GM04503 (cell line): ENCODE measurements around the gene CXADR.

Experiments
- DNase-seq: peaks from one replicate; pipeline ENCODE4 v3.0.0-alpha.2; 2012; ENCODE audit warnings: low read depth

Gene CXADR

GRCh38 chr21:17542371-17543011, 29.6 kb downstream of the CXADR start:
- no peak for DNase-seq

- DNase-seq = no peak
Measured at GRCh38 chr21:17545007-17545406, 32.2 kb downstream of the CXADR start.

DNA sequence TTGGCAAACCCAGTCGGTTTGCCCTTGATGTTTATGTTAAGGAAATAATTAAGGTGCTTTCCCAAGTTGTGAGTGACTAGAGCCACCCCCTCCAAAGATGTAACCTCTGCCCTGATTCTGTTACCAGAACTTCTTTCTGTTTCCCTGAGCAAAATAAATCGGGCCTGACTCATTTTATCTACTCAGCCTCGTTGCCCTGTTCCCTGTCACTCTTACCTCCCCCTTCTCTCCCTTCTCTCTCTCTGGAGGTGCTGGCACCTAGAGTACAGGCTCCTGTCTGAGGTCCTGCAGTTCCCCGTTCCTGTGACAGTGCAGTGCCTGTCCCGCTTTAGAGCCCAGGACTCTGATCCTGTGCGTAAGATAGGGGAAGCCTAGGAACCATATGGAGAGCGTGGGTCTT, 35.4 kb downstream of the CXADR start:
- DNase-seq = no peak

DNA sequence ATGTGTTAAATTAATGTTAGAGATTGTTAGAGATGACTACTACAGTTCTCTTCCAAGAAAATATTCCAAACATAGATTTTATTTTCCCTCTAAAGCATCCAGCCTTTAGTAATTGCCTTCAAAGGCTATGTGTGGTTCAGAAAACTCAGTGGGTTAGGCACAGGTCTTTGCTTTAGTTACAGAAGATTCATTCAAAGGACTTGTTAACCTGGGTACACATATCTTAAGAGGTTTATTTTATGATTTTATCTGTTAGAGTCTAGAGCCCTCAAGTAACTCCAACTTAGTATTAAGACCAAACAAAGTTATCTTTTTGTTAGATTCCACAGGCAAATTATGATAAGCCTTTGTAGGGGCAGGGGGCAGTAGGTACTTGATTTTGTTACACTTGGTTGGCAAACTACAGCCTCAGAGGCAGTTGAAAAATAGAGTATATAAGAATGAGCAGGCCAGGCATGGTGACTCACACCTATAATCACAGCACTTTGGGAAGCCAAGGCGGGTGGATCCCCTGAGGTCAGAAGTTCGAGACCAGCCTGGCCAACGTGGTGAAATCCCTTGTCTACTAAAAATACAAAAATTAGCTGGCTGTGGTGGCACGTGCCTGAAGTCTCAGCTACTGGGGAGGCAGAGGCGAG, 37.9 kb downstream of the CXADR start:
- no peak for DNase-seq

DNA sequence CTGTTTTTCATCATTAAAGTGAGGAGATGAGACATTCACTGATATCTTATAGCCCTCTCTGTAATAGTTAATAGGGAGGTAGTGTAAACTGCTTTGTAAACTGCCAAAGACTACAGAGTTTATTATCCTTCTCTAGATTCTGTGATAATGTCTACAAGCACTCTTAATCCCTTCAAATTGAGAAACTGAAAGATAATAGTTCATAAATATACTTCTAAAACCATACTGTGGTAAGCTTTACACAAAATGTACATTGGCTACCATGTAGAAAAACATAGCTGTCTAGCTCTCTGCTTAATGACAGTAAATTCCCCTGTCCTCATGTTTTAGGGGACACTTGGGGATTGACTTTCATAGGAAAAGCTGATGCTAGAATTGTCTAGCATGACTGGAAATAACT, 39.6 kb downstream of the CXADR start:
- DNase-seq = no peak

DNA sequence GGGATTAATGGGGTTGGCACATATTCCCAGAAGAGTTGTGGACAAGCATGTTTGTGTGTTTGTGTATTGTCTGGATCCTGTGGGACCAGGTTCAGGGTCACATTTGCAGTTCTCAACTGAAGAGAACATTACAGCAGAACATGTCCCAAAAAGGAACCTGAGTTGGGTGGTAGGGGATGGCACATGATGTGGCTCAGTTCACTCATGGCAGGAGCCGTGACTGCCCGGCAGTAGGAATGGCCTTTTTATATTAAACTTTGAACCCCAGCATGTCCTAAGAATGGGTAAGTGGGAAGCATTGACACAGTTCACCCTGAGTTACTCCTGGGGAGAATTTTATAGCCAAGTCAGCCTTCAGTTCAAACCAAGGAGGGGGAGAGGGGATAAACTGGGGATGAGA, 41.3 kb downstream of the CXADR start:
- DNase-seq = no peak

- no peak for DNase-seq
Measured at GRCh38 chr21:17554679-17555465, 42.0 kb downstream of the CXADR start.

GRCh38 chr21:17560377-17561025, 47.7 kb downstream of the CXADR start:
- no peak for DNase-seq

DNA sequence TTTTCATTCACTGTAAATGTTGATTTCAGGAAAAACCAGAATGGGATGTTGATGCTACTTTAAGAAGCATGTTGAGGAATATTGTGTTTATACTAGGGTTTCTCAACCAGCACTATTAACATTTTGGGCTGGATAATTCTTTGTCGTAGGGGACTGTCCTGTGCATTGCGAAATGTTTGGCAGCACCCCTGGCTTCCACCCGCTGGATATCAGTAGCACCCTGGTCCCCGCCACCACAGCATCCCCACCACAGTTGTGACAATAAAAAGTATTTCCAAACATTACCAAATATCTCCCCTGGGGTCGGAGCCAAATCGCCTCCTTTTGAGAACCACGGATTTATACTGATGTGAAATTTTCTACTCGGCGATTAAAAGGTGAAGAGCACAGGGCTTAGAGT, 57.9 kb downstream of the CXADR start:
- DNase-seq = no peak

DNA sequence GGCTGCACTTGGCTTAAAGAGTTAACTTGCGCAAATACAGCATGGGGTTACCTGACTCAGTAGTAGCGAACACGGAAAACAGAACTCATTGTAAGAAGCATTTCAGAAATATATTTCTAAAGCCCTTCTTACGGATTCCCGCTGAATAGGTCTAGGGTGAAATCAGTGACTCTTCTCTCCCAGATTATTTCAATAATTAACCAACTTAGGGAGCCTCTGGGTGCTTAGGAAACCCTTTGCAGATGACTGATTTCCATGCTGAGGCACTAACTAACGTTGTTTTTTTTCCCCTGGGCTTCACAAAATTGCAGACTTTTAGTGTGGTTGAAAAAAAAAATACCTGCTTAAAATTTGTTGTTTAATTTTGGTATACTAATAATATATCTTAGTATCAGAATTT, 59.6 kb downstream of the CXADR start:
- no peak for DNase-seq

GRCh38 chr21:17575076-17575475, 62.2 kb downstream of the CXADR start:
- DNase-seq = no peak

DNA sequence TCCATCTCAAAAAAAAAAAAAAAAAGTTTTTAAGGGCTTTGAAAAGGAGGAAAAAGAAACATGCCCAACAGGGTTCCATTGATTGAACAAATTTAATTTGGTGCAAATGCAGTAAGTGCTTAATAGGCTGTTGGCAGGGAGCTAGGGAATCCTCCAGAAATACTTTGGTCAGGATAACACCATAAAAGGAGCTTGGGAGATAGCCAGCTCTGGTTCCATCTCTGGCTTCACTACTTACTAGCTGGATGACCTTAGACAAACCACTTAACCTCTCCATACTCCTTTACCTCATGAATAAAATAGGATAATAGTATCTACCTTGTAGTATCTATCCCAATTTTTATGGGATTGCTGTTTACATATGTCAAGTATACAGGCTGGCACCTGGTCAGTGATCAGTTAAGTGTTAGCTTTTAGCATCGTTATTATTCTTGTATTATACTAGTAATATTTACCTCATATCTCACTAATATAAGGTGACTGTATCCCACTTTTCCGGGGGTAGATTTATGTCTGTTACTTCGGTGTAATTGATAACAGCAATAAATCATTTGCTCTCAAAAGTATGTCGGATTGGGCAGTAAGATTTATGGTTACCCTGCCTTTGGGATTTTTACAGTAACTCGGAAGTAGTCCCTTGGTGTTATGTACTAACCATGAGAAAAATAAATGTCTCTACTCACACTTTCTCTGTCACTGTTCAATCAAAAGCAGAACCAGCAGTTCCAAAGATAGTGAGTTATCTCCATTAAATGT, 63.4 kb downstream of the CXADR start:
- DNase-seq = no peak

GRCh38 chr21:17577701-17578100, 64.9 kb downstream of the CXADR start:
- no peak for DNase-seq

DNA sequence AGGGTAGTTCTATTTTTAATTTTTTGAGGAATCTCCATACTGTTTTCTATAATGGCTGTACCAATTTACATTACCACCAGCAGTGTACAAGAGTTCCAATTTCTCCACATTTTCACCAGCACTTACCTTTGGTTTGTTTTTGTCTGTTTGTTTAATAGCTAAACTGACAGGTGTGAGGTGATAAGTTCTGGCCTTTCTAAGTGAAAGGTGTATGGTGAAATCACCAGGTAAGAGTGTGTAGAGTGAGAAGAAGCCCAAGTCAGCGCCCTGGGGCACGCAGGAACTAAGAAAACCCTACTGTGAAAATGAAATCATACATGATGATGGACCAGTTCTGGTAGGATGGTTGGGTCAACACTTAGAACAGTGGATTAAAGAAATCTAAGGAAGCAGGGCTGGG, 65.3 kb downstream of the CXADR start:
- DNase-seq = no peak

GRCh38 chr21:17578876-17579275, 66.0 kb downstream of the CXADR start:
- no peak for DNase-seq

DNA sequence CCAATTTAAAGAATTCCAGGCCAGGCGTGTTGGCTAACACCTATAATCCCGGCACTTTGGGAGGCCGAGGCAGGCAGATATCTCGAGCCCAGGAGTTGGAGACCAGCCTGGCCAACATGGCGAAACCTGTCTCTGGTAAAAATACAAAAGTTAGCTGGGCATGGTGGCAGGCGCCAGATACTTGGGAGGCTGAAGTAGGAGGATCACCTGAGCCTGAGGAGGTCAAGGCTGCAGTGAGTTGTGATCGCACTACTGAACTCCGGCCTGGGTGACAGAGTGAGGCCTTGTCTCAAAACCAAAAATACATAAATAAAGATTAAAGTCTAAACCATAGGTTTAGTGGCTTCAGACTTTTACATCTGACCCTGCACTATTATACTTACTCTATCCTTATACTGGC, 67.5 kb downstream of the CXADR start:
- DNase-seq = no peak

- no peak for DNase-seq
Measured at GRCh38 chr21:17583898-17584297, 71.1 kb downstream of the CXADR start.

GRCh38 chr21:17585875-17586450, 73.1 kb downstream of the CXADR start:
- no peak for DNase-seq

- no peak for DNase-seq
Measured at GRCh38 chr21:17590430-17590829, 77.6 kb downstream of the CXADR start.

GRCh38 chr21:17597680-17598079, 84.8 kb downstream of the CXADR start:
- DNase-seq = no peak

DNA sequence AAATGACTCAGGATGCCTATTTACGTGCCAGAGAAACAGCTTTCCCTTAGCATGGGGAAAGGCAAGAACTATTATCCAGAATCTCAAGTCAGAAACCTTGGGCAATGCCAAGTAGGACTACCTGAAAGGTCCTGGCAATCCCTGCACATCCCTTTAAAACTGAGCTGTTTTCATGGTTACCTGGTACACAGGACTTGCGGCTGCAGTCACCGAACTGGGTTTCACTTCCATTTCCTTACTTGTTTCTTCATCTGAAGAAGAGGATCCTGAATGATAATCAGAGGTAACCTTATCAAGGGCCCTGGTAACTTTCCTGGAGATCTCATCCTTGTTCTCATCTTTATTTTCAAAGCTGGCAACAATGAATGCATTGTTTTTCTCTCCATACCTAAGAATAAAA, 85.6 kb downstream of the CXADR start:
- no peak for DNase-seq

- DNase-seq = no peak
Measured at GRCh38 chr21:17602874-17603273, 90.0 kb downstream of the CXADR start.
